ENCODE data around the gene SERPING1.

- no peak for TF ChIP-seq CTCF (IDR thresholded peaks at IDR 0.05)
- no peak for TF ChIP-seq POLR2A (IDR thresholded peaks at IDR 0.05)
These were observed 62.2 kb downstream of the SERPING1 start for GRCh38 chr11:57659669-57660068.

Measured in body of pancreas (tissue), 4 donors.